Neuronal stem cell (in vitro differentiated cells): ENCODE results near the gene DEPDC5.

Experiments used
- DNase-seq: peaks from one replicate; pipeline ENCODE4 v3.0.0-alpha.2; 2013; ENCODE audit warnings: low spot score
- H2AFZ ChIP-seq: one replicate; pipeline ENCODE4 v1.6.1; 2013; ENCODE audit warnings: mild to moderate bottlenecking, low read length, inconsistent platforms
- H2AK5ac ChIP-seq: 2 replicates; pipeline ENCODE4 v1.6.1; 2013; ENCODE audit warnings: low read depth, mild to moderate bottlenecking, inconsistent platforms, low read length, moderate library complexity, mixed read lengths
- H2BK120ac ChIP-seq: 2 replicates; pipeline ENCODE4 v1.6.1; 2013; ENCODE audit warnings: low read depth, mild to moderate bottlenecking, inconsistent platforms, low read length, moderate library complexity, mixed read lengths
- H2BK12ac ChIP-seq: one replicate; pipeline ENCODE4 v1.6.1; 2013; ENCODE audit warnings: low read length, inconsistent platforms
- H2BK15ac ChIP-seq: 2 replicates; pipeline ENCODE4 v1.6.1; 2013; ENCODE audit warnings: mild to moderate bottlenecking, low read length, inconsistent platforms, mixed read lengths
- H2BK5ac ChIP-seq: one replicate; pipeline ENCODE4 v1.6.1; 2013; ENCODE audit warnings: inconsistent platforms, mild to moderate bottlenecking, low read length, moderate library complexity
- H3K14ac ChIP-seq: one replicate; pipeline ENCODE4 v1.6.1; 2013; ENCODE audit warnings: low read length, inconsistent platforms
- H3K18ac ChIP-seq: 2 replicates; pipeline ENCODE4 v1.6.1; 2013; ENCODE audit warnings: low read length, inconsistent platforms
- H3K23ac ChIP-seq: 2 replicates; pipeline ENCODE4 v1.6.1; 2013; ENCODE audit warnings: low read depth, mild to moderate bottlenecking, mixed read lengths, low read length, inconsistent platforms; ENCODE audit not compliant: poor library complexity
- H3K27ac ChIP-seq: replicated peaks from 3 replicates; pipeline ENCODE4 v1.5.1; 2013; ENCODE audit warnings: low read length, inconsistent platforms
- H3K27me3 ChIP-seq, 3 experiments: 2 replicates each; pipeline ENCODE4 v1.6.1; 2013; ENCODE audit warnings: low read length in 3 of 3, mild to moderate bottlenecking in 2 of 3, inconsistent platforms in 1 of 3, low read depth in 1 of 3, mixed read lengths in 1 of 3, moderate library complexity in 1 of 3; ENCODE audit not compliant: control insufficient read depth in 3 of 3, insufficient read depth in 3 of 3
- H3K36me3 ChIP-seq, 2 donors: replicated peaks in 1 of 2; 2 replicates each; pipeline ENCODE4 v1.6.1; 2013; ENCODE audit warnings: low read length in 2 of 2; ENCODE audit not compliant: control insufficient read depth in 2 of 2, insufficient read depth in 2 of 2
- H3K4ac ChIP-seq: 2 replicates; pipeline ENCODE4 v1.6.1; 2013; ENCODE audit warnings: inconsistent platforms, mild to moderate bottlenecking, low read length, moderate library complexity
- H3K4me1 ChIP-seq, 2 donors: 1 replicate in 1 of 2; 2 replicates in 1 of 2; pipeline ENCODE4 v1.6.1; 2013; ENCODE audit warnings: low read length in 2 of 2, low read depth in 1 of 2; ENCODE audit not compliant: control insufficient read depth in 2 of 2, insufficient read depth in 1 of 2
- H3K4me2 ChIP-seq: one replicate; pipeline ENCODE4 v1.6.1; 2013; ENCODE audit warnings: mild to moderate bottlenecking, low read length, inconsistent platforms; ENCODE audit not compliant: insufficient read depth, poor library complexity, severe bottlenecking
- H3K4me3 ChIP-seq, 2 donors: 2 replicates each; pipeline ENCODE4 v1.5.1; 2013; ENCODE audit warnings: low read length in 2 of 2, mild to moderate bottlenecking in 2 of 2, inconsistent platforms in 1 of 2, moderate library complexity in 1 of 2
- H3K79me1 ChIP-seq: one replicate; pipeline ENCODE4 v1.6.1; 2013; ENCODE audit warnings: low read depth, mild to moderate bottlenecking, inconsistent platforms, low read length, moderate library complexity
- H3K9ac ChIP-seq: one replicate; pipeline ENCODE4 v1.6.1; 2013; ENCODE audit warnings: mild to moderate bottlenecking, low read depth, low read length, inconsistent platforms; ENCODE audit not compliant: poor library complexity
- H3K9me3 ChIP-seq, 2 donors: replicated peaks in 1 of 2; 2 replicates each; pipeline versions ENCODE3 to v1.6.1; 2013; ENCODE audit warnings: low read length in 2 of 2, mild to moderate bottlenecking in 2 of 2, inconsistent platforms in 1 of 2, low read depth in 1 of 2, mixed read lengths in 1 of 2, moderate library complexity in 1 of 2; ENCODE audit not compliant: control insufficient read depth in 2 of 2, insufficient read depth in 1 of 2
- H4K8ac ChIP-seq: one replicate; pipeline ENCODE4 v1.6.1; 2013; ENCODE audit warnings: low read depth, mild to moderate bottlenecking, inconsistent platforms, low read length, moderate library complexity
- H4K91ac ChIP-seq: one replicate; pipeline ENCODE4 v1.6.1; 2013; ENCODE audit warnings: low read length, low read depth, mild to moderate bottlenecking, inconsistent platforms; ENCODE audit not compliant: poor library complexity
- WGBS, 2 donors: extraction: QIAGEN DNeasy Blood & Tissue Kit; methylation state at CpG; one replicate each; pipeline ENCODE4 v1.1.7; 2013; ENCODE audit warnings: missing lambda C conversion rate in 2 of 2, mixed read lengths in 1 of 2; ENCODE audit not compliant: insufficient read length in 2 of 2, insufficient replicate concordance in 1 of 2; ENCODE audit errors: extremely low coverage in 2 of 2; 5-methylcytosine and 5-hydroxymethylcytosine counted together

The DEPDC5 gene

DNA sequence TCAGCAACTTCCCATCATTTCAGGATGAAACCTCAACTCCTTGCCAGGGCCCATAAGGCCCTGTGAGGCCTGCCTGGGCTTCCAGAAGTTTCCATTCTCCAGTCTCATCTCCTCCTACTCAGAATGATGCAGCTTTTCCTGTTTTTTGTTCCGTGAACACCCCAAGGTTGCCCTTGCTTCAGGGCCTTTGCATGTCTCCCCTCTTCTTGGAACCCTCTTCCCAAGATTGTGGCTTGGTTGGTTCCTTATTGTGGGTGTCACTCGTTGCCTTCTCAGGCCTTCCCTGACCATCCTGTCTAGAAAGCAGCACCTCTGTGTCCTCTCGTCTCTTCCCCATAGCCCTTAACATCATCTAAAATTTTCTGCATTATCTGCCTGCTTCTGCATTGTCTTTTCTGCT is 167.3 kb downstream of the DEPDC5 start:
- no peaks in the 10 kb centered on the region for H3K79me1 ChIP-seq
- no peak overlapping the region for H2BK12ac ChIP-seq
- no peak overlapping the region for H2BK15ac ChIP-seq
- H3K4ac ChIP-seq: no peak overlapping the region
- no peak overlapping the region for H2AFZ ChIP-seq
- no peak overlapping the region for H3K14ac ChIP-seq
- no peak overlapping the region for H2BK5ac ChIP-seq
- H2AK5ac ChIP-seq: peak overlapping the region; percentile 10
- H3K4me2 ChIP-seq: no peak overlapping the region
- no peak overlapping the region for H3K27ac ChIP-seq
- no peaks in the 10 kb centered on the region for H3K27me3 ChIP-seq
- no peak overlapping the region for H3K4me3 ChIP-seq
- H3K23ac ChIP-seq: no peak overlapping the region
- H3K18ac ChIP-seq: no peak overlapping the region
- no peaks in the 10 kb centered on the region for H3K36me3 ChIP-seq
- peak overlapping the region; percentile 30 for H3K9ac ChIP-seq
- WGBS, 2 donors: no CpG with 5 or more reads among the region's 3 CpGs
- DNase-seq: no peak
- no peak overlapping the region for H4K8ac ChIP-seq
- no peak overlapping the region for H4K91ac ChIP-seq
- H2BK120ac ChIP-seq: no peak overlapping the region
- no peaks in the 10 kb centered on the region for H3K9me3 ChIP-seq
- H3K4me1 ChIP-seq: peaks cover 3 to 9% of the 10 kb centered on the region in 2 donors

DNA sequence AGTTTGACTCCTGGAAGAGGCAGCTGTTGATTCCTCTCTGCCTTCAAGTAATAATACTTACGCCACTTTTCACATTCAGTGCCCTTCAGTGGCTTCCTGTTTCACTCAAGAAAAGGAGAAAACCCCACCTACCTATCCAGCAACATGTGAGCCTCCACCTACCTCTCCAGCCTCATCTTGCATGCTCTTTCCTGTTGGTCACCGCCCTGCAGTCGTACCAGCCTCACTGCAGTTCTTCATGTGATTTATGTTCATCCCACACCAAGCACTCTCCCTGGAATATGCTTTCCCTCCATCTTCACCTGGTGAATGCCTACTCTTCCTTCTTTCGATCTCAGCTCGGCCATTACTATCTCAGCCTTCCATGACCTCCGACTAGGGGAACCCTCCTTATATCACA is 168.7 kb downstream of the DEPDC5 start:
- no peak overlapping the region for H3K14ac ChIP-seq
- peaks cover 6 to 12% of the 10 kb centered on the region in 2 donors for H3K4me1 ChIP-seq
- H3K27me3 ChIP-seq: peaks cover 0 to 2% (median 0%) of the 10 kb centered on the region in 3 experiments
- no peak overlapping the region for H3K9ac ChIP-seq
- no peak overlapping the region for H2BK12ac ChIP-seq
- no peak overlapping the region for H3K4me3 ChIP-seq
- no peak overlapping the region for H2AK5ac ChIP-seq
- no peak overlapping the region for H4K8ac ChIP-seq
- no peak overlapping the region for H3K18ac ChIP-seq
- H2BK120ac ChIP-seq: no peak overlapping the region
- H3K23ac ChIP-seq: no peak overlapping the region
- H3K4ac ChIP-seq: no peak overlapping the region
- no peak overlapping the region for H2AFZ ChIP-seq
- WGBS, 2 donors: no CpG with 5 or more reads among the region's 6 CpGs
- DNase-seq: no peak
- H3K9me3 ChIP-seq: no peaks in the 10 kb centered on the region
- H3K79me1 ChIP-seq: no peaks in the 10 kb centered on the region
- H3K27ac ChIP-seq: no peak overlapping the region
- no peak overlapping the region for H2BK5ac ChIP-seq
- no peak overlapping the region for H3K4me2 ChIP-seq
- no peak overlapping the region for H2BK15ac ChIP-seq
- no peaks in the 10 kb centered on the region for H3K36me3 ChIP-seq
- no peak overlapping the region for H4K91ac ChIP-seq

DNA sequence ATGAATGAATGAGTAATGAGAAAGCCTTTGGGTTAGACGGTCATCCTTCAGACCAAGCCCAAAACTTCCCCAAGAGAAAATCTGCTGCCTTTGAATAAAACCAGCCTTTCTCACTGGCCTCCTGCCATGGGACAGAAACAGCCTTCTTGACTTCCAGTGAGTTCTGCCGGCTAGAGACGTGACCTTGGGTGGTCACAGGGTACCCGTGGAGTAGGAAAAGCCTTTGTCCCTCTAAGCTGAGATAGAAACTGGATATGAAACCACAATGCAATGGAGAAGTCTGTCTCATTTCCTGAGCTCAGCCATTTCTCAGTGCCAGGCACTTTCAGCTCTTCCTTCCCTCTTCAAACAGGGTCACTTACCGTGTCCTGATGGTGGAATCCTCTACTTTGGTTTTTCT is 169.3 kb downstream of the DEPDC5 start:
- H2BK12ac ChIP-seq: no peak overlapping the region
- H3K4ac ChIP-seq: no peak overlapping the region
- H2AFZ ChIP-seq: peak overlapping the region; percentile 50
- peaks cover 0 to 2% (median 0%) of the 10 kb centered on the region in 3 experiments for H3K27me3 ChIP-seq
- H3K4me3 ChIP-seq: no peak overlapping the region
- H4K91ac ChIP-seq: no peak overlapping the region
- H2BK15ac ChIP-seq: no peak overlapping the region
- H3K18ac ChIP-seq: no peak overlapping the region
- H2BK5ac ChIP-seq: no peak overlapping the region
- H3K79me1 ChIP-seq: no peaks in the 10 kb centered on the region
- H3K27ac ChIP-seq: no peak overlapping the region
- H3K9ac ChIP-seq: no peak overlapping the region
- WGBS, 2 donors: no CpG with 5 or more reads among the region's 5 CpGs
- peaks cover 6 to 11% of the 10 kb centered on the region in 2 donors for H3K4me1 ChIP-seq
- DNase-seq: no peak
- no peak overlapping the region for H4K8ac ChIP-seq
- H2BK120ac ChIP-seq: no peak overlapping the region
- no peaks in the 10 kb centered on the region for H3K36me3 ChIP-seq
- H3K23ac ChIP-seq: no peak overlapping the region
- H3K4me2 ChIP-seq: no peak overlapping the region
- no peak overlapping the region for H2AK5ac ChIP-seq
- no peaks in the 10 kb centered on the region for H3K9me3 ChIP-seq
- no peak overlapping the region for H3K14ac ChIP-seq

DNA sequence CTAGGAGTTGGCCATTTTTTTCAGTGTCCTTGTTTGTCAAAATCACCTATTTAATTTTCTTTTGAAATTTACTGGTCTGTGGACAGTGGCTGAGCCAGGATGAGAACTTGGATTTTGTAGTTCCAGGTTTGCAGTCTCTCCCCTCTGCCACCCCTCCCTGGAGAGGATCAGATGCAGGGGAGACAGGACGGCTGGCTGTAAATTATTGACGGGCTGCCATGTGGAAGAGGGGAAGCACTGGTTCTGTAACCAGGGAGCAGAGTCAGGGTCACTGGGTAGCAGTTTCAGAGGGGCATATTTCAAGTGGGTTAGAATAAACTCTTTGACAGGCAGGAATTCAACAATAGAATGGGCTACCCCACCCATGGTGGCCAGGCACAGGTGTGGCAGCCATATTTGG is 169.9 kb downstream of the DEPDC5 start:
- Histone ChIP-seq H3K4ac (no peak overlapping the region), H3K79me1 (no peaks in the 10 kb centered on the region), H2BK12ac (no peak overlapping the region), H3K23ac (no peak overlapping the region), H3K4me3 (no peak overlapping the region), H2AK5ac (peak overlapping the region; percentile 47), H3K18ac (peak overlapping the region; percentile 19), H3K4me2 (no peak overlapping the region), H4K91ac (no peak overlapping the region), H2BK120ac (no peak overlapping the region), H3K14ac (no peak overlapping the region), H3K27ac (no peak overlapping the region), H3K4me1 (peaks cover 6 to 7% of the 10 kb centered on the region in 2 donors), H3K9me3 (no peaks in the 10 kb centered on the region), H2BK15ac (no peak overlapping the region), H4K8ac (no peak overlapping the region), H2AFZ (peak overlapping the region; percentile 50), H3K9ac (no peak overlapping the region), H2BK5ac (no peak overlapping the region), H3K27me3 (peaks cover 0 to 2% (median 0%) of the 10 kb centered on the region in 3 experiments), H3K36me3 (no peaks in the 10 kb centered on the region)
- DNase-seq: no peak
- no CpG with 5 or more reads among the region's 2 CpGs for WGBS, 2 donors
